ENCODE results near the gene NUDT13.

NUDT13 gene

DNA sequence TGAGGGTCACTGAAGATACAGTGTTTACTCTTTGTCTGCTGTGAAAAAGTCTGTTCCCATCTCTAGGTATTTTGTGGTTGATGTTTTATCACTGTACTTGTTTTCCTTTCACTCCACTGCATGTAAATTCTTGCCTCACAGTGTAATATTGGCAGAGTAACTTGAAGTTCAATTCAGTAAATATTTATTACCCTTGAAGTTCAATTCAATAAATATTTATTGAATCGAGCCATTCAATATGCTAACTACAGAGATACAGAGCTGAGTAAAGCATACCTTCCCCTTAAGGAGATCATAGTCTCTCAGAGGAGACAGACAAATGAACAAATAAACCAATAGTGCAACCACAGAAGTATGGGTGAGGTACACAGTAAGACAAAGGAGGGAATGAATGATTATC, 9.2 kb downstream of the NUDT13 start:
- TF ChIP-seq SUZ12 (IDR thresholded peaks at IDR 0.05; ENCODE audit: extremely low read depth, insufficient read depth, insufficient read length) (no peak), ZNF274 (IDR thresholded peaks at IDR 0.05; ENCODE audit: low read depth, low read length) (no peak), YY1 (IDR thresholded peaks at IDR 0.05; ENCODE audit: insufficient read depth, insufficient read length) (no peak)
- Histone ChIP-seq H3K4me1 (ENCODE audit: insufficient read depth, insufficient read length) (no peaks in the 10 kb centered on the region), H3K36me3 (ENCODE audit: insufficient read depth, insufficient read length, low read length) (peaks cover 5% of the 10 kb centered on the region), H3K9me3 (ENCODE audit: insufficient read depth, low read length) (no peaks in the 10 kb centered on the region), H3K4me3 (ENCODE audit: insufficient read length, low read depth) (no peak overlapping the region), H3K27me3 (ENCODE audit: insufficient read depth, insufficient read length) (no peaks in the 10 kb centered on the region), H3K9ac (ENCODE audit: insufficient read length, low read depth) (no peak overlapping the region)
- DNase-seq (ENCODE audit: low read depth, low spot score): no peak

- Histone ChIP-seq H3K4me3 (ENCODE audit: insufficient read length, low read depth) (no peak overlapping the region), H3K4me1 (ENCODE audit: insufficient read depth, insufficient read length) (no peaks in the 10 kb centered on the region), H3K9me3 (ENCODE audit: insufficient read depth, low read length) (no peaks in the 10 kb centered on the region), H3K9ac (ENCODE audit: insufficient read length, low read depth) (no peak overlapping the region), H3K27me3 (ENCODE audit: insufficient read depth, insufficient read length) (no peaks in the 10 kb centered on the region), H3K36me3 (ENCODE audit: insufficient read depth, insufficient read length, low read length) (peaks cover 10% of the 10 kb centered on the region)
- DNase-seq (ENCODE audit: low read depth, low spot score): no peak
- TF ChIP-seq ZNF274 (IDR thresholded peaks at IDR 0.05; ENCODE audit: low read depth, low read length) (no peak), SUZ12 (IDR thresholded peaks at IDR 0.05; ENCODE audit: extremely low read depth, insufficient read depth, insufficient read length) (no peak), YY1 (IDR thresholded peaks at IDR 0.05; ENCODE audit: insufficient read depth, insufficient read length) (no peak)
Measured at GRCh38 chr10:73119952-73120351, 9.7 kb downstream of the NUDT13 start.

- peaks cover 36% of the 10 kb centered on the region for H3K36me3 ChIP-seq (ENCODE audit: insufficient read depth, insufficient read length, low read length)
- H3K27me3 ChIP-seq (ENCODE audit: insufficient read depth, insufficient read length): no peaks in the 10 kb centered on the region
- TF ChIP-seq ZNF274 (IDR thresholded peaks at IDR 0.05; ENCODE audit: low read depth, low read length) (no peak), YY1 (IDR thresholded peaks at IDR 0.05; ENCODE audit: insufficient read depth, insufficient read length) (no peak), SUZ12 (IDR thresholded peaks at IDR 0.05; ENCODE audit: extremely low read depth, insufficient read depth, insufficient read length) (no peak)
- H3K4me3 ChIP-seq (ENCODE audit: insufficient read length, low read depth): no peak overlapping the region
- DNase-seq (ENCODE audit: low read depth, low spot score): no peak
- H3K9ac ChIP-seq (ENCODE audit: insufficient read length, low read depth): no peak overlapping the region
- H3K9me3 ChIP-seq (ENCODE audit: insufficient read depth, low read length): no peaks in the 10 kb centered on the region
- no peaks in the 10 kb centered on the region for H3K4me1 ChIP-seq (ENCODE audit: insufficient read depth, insufficient read length)
Measured at GRCh38 chr10:73126343-73126742, 16.1 kb downstream of the NUDT13 start.

- no peak for DNase-seq (ENCODE audit: low read depth, low spot score)
- no peak overlapping the region for H3K9ac ChIP-seq (ENCODE audit: insufficient read length, low read depth)
- H3K9me3 ChIP-seq (ENCODE audit: insufficient read depth, low read length): no peaks in the 10 kb centered on the region
- H3K27me3 ChIP-seq (ENCODE audit: insufficient read depth, insufficient read length): no peaks in the 10 kb centered on the region
- H3K4me1 ChIP-seq (ENCODE audit: insufficient read depth, insufficient read length): no peaks in the 10 kb centered on the region
- no peak overlapping the region for H3K4me3 ChIP-seq (ENCODE audit: insufficient read length, low read depth)
- no peak for TF ChIP-seq YY1 (IDR thresholded peaks at IDR 0.05; ENCODE audit: insufficient read depth, insufficient read length)
- TF ChIP-seq ZNF274 (IDR thresholded peaks at IDR 0.05; ENCODE audit: low read depth, low read length): no peak
- no peak for TF ChIP-seq SUZ12 (IDR thresholded peaks at IDR 0.05; ENCODE audit: extremely low read depth, insufficient read depth, insufficient read length)
- peaks cover 53% of the 10 kb centered on the region for H3K36me3 ChIP-seq (ENCODE audit: insufficient read depth, insufficient read length, low read length)
Measured at GRCh38 chr10:73131301-73131700, 21.0 kb downstream of the NUDT13 start.

DNA sequence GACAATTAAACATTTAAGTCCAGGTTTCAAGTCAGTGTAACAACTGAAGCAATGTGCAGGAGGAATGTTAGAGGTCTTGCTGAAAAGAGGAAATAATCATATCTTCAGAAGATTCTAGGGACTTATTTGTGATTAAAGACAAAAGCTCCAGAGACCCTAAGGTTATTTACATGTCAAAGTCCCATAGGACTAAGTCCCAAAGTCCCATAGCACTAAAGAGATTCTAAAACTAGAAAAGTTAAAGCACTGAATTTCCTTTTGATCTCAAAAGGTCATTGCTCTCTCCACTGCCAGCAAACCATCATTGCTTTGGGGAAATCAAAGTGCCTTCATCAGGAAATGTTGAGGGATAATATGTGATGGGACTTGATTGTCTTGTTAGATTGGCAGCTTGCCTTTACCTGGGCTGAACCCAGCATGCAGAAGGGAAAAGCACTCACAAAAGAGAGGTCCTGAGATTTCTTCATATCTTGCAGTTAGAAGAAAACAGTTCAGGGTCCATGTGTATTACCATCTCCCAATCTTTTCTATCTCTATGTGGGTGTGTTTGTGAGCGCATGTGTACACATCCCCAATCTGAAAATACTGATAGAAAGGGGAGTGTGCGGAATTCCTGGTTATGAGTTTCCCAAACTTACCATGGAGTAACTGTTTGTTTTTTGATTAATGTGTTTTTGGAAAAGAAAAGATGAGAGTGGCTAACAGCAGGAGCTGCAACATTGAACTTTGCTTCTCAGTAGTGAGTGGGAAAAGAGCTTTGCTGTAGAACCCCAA, 21.8 kb downstream of the NUDT13 start:
- TF ChIP-seq SUZ12 (IDR thresholded peaks at IDR 0.05; ENCODE audit: extremely low read depth, insufficient read depth, insufficient read length) (no peak), ZNF274 (IDR thresholded peaks at IDR 0.05; ENCODE audit: low read depth, low read length) (no peak), YY1 (IDR thresholded peaks at IDR 0.05; ENCODE audit: insufficient read depth, insufficient read length) (no peak)
- Histone ChIP-seq H3K36me3 (ENCODE audit: insufficient read depth, insufficient read length, low read length) (peaks cover 60% of the 10 kb centered on the region), H3K9ac (ENCODE audit: insufficient read length, low read depth) (no peak overlapping the region), H3K4me3 (ENCODE audit: insufficient read length, low read depth) (no peak overlapping the region), H3K27me3 (ENCODE audit: insufficient read depth, insufficient read length) (no peaks in the 10 kb centered on the region), H3K9me3 (ENCODE audit: insufficient read depth, low read length) (no peaks in the 10 kb centered on the region), H3K4me1 (ENCODE audit: insufficient read depth, insufficient read length) (no peaks in the 10 kb centered on the region)
- no peak for DNase-seq (ENCODE audit: low read depth, low spot score)

GRCh38 chr10:73134727-73135126, 24.5 kb downstream of the NUDT13 start:
- no peaks in the 10 kb centered on the region for H3K9me3 ChIP-seq (ENCODE audit: insufficient read depth, low read length)
- TF ChIP-seq YY1 (IDR thresholded peaks at IDR 0.05; ENCODE audit: insufficient read depth, insufficient read length): no peak
- TF ChIP-seq SUZ12 (IDR thresholded peaks at IDR 0.05; ENCODE audit: extremely low read depth, insufficient read depth, insufficient read length): no peak
- no peak for TF ChIP-seq ZNF274 (IDR thresholded peaks at IDR 0.05; ENCODE audit: low read depth, low read length)
- H3K27me3 ChIP-seq (ENCODE audit: insufficient read depth, insufficient read length): no peaks in the 10 kb centered on the region
- no peak overlapping the region for H3K9ac ChIP-seq (ENCODE audit: insufficient read length, low read depth)
- H3K4me3 ChIP-seq (ENCODE audit: insufficient read length, low read depth): no peak overlapping the region
- H3K36me3 ChIP-seq (ENCODE audit: insufficient read depth, insufficient read length, low read length): peaks cover 62% of the 10 kb centered on the region
- no peak for DNase-seq (ENCODE audit: low read depth, low spot score)
- no peaks in the 10 kb centered on the region for H3K4me1 ChIP-seq (ENCODE audit: insufficient read depth, insufficient read length)

GRCh38 chr10:73136627-73137026, 26.4 kb downstream of the NUDT13 start:
- TF ChIP-seq SUZ12 (IDR thresholded peaks at IDR 0.05; ENCODE audit: extremely low read depth, insufficient read depth, insufficient read length) (no peak), YY1 (IDR thresholded peaks at IDR 0.05; ENCODE audit: insufficient read depth, insufficient read length) (no peak), ZNF274 (IDR thresholded peaks at IDR 0.05; ENCODE audit: low read depth, low read length) (no peak)
- no peak overlapping the region for H3K4me3 ChIP-seq (ENCODE audit: insufficient read length, low read depth)
- H3K4me1 ChIP-seq (ENCODE audit: insufficient read depth, insufficient read length): no peaks in the 10 kb centered on the region
- no peak for DNase-seq (ENCODE audit: low read depth, low spot score)
- H3K36me3 ChIP-seq (ENCODE audit: insufficient read depth, insufficient read length, low read length): peaks cover 55% of the 10 kb centered on the region
- no peaks in the 10 kb centered on the region for H3K9me3 ChIP-seq (ENCODE audit: insufficient read depth, low read length)
- H3K27me3 ChIP-seq (ENCODE audit: insufficient read depth, insufficient read length): no peaks in the 10 kb centered on the region
- H3K9ac ChIP-seq (ENCODE audit: insufficient read length, low read depth): no peak overlapping the region

Measured in NT2/D1 (cell line).